ENCODE data around the gene INHBB. TPM values are rescaled to one million over a fixed set of nuclear protein-coding genes. Genes with fewer than 3 reads are reported as not detected.

The INHBB gene
- total RNA-seq, 1 experiment from 2014 or later = 223 TPM

DNA sequence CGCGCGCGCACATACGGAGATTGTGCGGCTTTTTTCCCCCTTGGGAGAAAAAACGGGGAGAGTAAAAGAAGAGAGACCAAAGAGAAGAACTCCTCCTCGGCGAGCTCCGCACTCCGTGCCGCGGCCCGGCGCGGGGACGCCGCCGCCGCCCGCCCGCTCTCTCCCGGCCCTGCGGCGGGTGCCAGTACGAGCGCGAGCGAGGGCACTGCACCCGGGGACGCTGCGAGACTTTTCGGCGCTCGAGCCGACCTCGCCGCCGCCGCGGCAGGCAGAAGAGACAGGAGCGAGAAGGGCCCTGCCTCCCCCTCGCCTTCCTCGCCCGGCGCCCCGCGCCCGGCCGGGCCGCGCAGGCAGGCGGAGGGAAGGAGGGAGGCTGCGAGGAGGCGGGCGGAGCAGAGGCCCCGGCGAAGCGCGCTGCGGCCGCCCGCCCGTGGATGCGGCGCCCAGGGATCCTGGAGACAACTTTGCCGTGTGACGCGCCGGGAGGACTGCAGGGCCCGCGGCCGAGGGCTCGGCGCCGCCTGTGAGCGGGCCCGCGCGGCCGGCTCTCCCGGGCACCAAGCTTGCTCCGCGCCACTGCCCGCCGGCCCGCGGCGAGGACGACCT, 857 bp upstream of the INHBB start:
- DNase-seq (no peak), ATAC-seq (no peak)
- Histone ChIP-seq H3K27me3 (ENCODE audit: low read length) (no peaks in the 10 kb centered on the region), H3K4me3 (ENCODE audit: low read length) (peak overlapping the region; percentile 66), H3K79me2 (ENCODE audit: low read length) (peaks cover 62% of the 10 kb centered on the region), H2AFZ (ENCODE audit: low read length) (peak overlapping the region; percentile 63), H4K20me1 (ENCODE audit: low read length) (peaks cover 34% of the 10 kb centered on the region), H3K9me2 (replicated peaks; ENCODE audit: low read length) (no peaks in the 10 kb centered on the region), H3K4me2 (ENCODE audit: low read length) (peak overlapping the region; percentile 86), H3K4me1 (ENCODE audit: insufficient read depth, low read length) (peaks cover 22% of the 10 kb centered on the region), H3K9me3 (ENCODE audit: low read length) (no peaks in the 10 kb centered on the region), H3K9ac (ENCODE audit: low read length) (peak overlapping the region; percentile 87), H3K27ac (ENCODE audit: low read length) (peak overlapping the region; percentile 86), H3F3A (ENCODE audit: low read length, unreplicated experiment) (no peaks in the 10 kb centered on the region), H3K36me3 (ENCODE audit: low read depth, low read length) (peaks cover 37% of the 10 kb centered on the region)
- BruUV-seq (replicated peaks) = no TSS peak
- ChIA-PET CTCF (interaction anchor here (0.8 to 2.4 kb wide), 5 partner anchors 32 to 335 kb away, joined by 3 to 7 read pairs (median 6); no protein-coding TSS in a partner anchor), POLR2A (ENCODE audit: unreplicated experiment) (interaction anchor here (0.6 kb wide), 1 partner anchor 61 kb away, joined by 3 read pairs; no protein-coding TSS in a partner anchor)
- TF ChIP-seq, protein P1, sequence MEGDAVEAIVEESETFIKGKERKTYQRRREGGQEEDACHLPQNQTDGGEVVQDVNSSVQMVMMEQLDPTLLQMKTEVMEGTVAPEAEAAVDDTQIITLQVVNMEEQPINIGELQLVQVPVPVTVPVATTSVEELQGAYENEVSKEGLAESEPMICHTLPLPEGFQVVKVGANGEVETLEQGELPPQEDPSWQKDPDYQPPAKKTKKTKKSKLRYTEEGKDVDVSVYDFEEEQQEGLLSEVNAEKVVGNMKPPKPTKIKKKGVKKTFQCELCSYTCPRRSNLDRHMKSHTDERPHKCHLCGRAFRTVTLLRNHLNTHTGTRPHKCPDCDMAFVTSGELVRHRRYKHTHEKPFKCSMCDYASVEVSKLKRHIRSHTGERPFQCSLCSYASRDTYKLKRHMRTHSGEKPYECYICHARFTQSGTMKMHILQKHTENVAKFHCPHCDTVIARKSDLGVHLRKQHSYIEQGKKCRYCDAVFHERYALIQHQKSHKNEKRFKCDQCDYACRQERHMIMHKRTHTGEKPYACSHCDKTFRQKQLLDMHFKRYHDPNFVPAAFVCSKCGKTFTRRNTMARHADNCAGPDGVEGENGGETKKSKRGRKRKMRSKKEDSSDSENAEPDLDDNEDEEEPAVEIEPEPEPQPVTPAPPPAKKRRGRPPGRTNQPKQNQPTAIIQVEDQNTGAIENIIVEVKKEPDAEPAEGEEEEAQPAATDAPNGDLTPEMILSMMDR (conservative IDR thresholded peaks at IDR 0.05; ENCODE audit: low read depth, low read length) = no peak
- TF ChIP-seq EZH2phosphoT487 (IDR thresholded peaks at IDR 0.05; ENCODE audit: borderline replicate concordance, low read length) = no peak
- TF ChIP-seq EZH2 (IDR thresholded peaks at IDR 0.05; ENCODE audit: low read length, unreplicated experiment) = no peak
- intact Hi-C loops (cut with micrococcal nuclease) = loop anchor here (1.0 to 5.0 kb wide), 2 partner anchors 125 to 732 kb away; no protein-coding TSS in a partner anchor

DNA sequence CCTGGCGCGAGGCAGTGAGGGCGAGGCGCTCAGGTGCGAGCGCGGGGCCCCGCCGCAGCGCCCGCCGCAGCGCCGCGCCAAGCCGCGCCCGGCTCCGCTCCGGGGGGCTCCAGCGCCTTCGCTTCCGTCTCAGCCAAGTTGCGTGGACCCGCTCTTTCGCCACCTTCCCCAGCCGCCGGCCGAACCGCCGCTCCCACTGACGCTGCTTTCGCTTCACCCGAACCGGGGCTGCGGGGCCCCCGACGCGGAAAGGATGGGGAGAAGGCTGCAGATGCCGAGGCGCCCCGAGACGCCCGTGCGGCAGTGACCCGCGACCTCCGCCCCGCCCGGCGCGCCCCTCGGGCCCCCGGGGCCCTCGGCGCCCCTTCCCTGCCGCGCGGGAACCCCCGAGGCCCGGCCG, 328 bp upstream of the INHBB start:
- Histone ChIP-seq H3K4me3 (ENCODE audit: low read length) (peak overlapping the region; percentile 66), H3K9me3 (ENCODE audit: low read length) (no peaks in the 10 kb centered on the region), H3K4me1 (ENCODE audit: insufficient read depth, low read length) (peaks cover 27% of the 10 kb centered on the region), H3K27ac (ENCODE audit: low read length) (peak overlapping the region; percentile 86), H3K9me2 (replicated peaks; ENCODE audit: low read length) (no peaks in the 10 kb centered on the region), H2AFZ (ENCODE audit: low read length) (no peak overlapping the region), H3K9ac (ENCODE audit: low read length) (peak overlapping the region; percentile 87), H4K20me1 (ENCODE audit: low read length) (peaks cover 37% of the 10 kb centered on the region), H3F3A (ENCODE audit: low read length, unreplicated experiment) (no peaks in the 10 kb centered on the region), H3K79me2 (ENCODE audit: low read length) (peaks cover 68% of the 10 kb centered on the region), H3K36me3 (ENCODE audit: low read depth, low read length) (peaks cover 41% of the 10 kb centered on the region), H3K4me2 (ENCODE audit: low read length) (peak overlapping the region; percentile 42; the same call in 1 of the 2 replicates), H3K27me3 (ENCODE audit: low read length) (no peaks in the 10 kb centered on the region)
- no TSS peak for BruUV-seq (replicated peaks)
- ChIA-PET POLR2A (ENCODE audit: unreplicated experiment) (no interaction called here), CTCF (no interaction called here)
- ATAC-seq = no peak
- TF ChIP-seq, protein P1 (conservative IDR thresholded peaks at IDR 0.05; ENCODE audit: low read depth, low read length) = no peak
- TF ChIP-seq EZH2 (IDR thresholded peaks at IDR 0.05; ENCODE audit: low read length, unreplicated experiment) = no peak
- TF ChIP-seq EZH2phosphoT487 (IDR thresholded peaks at IDR 0.05; ENCODE audit: borderline replicate concordance, low read length) = no peak
- intact Hi-C loops (cut with micrococcal nuclease) = no loop called here
- DNase-seq = no peak
